Breast epithelium (tissue), 3 donors: Measurements from ENCODE around the gene DNAJA3.

Experiments used
- CTCF ChIP-seq, 3 donors: fragments of 450-650 bp; IDR thresholded peaks; one replicate each; pipeline ENCODE4 v1.5.1; 2016 to 2017; ENCODE audit warnings: antibody characterized with exemption in 3 of 3, mild to moderate bottlenecking in 3 of 3, moderate library complexity in 3 of 3
- POLR2A ChIP-seq: fragments of 450-650 bp; IDR thresholded peaks from one replicate; pipeline ENCODE4 v1.6.1; 2016; ENCODE audit warnings: antibody characterized with exemption, mild to moderate bottlenecking, moderate library complexity

GRCh38 chr16:4505356-4506147 is 79.9 kb downstream of the DNAJA3 start:
- TF ChIP-seq CTCF (IDR thresholded peaks at IDR 0.05) (no peak), POLR2A (no peak)
